Fibroblast of skin of scalp (primary cell): ENCODE results near the gene C2CD3.
"Not testable (repeated sequence)": the region's sequence is repeated elsewhere in the genome, so short reads cannot be mapped to it uniquely, and the experiment has no call there.

ENCODE experiments used
- DNase-seq: peaks from one replicate; pipeline ENCODE4 v3.0.0-alpha.2; 2013

Gene C2CD3

DNA sequence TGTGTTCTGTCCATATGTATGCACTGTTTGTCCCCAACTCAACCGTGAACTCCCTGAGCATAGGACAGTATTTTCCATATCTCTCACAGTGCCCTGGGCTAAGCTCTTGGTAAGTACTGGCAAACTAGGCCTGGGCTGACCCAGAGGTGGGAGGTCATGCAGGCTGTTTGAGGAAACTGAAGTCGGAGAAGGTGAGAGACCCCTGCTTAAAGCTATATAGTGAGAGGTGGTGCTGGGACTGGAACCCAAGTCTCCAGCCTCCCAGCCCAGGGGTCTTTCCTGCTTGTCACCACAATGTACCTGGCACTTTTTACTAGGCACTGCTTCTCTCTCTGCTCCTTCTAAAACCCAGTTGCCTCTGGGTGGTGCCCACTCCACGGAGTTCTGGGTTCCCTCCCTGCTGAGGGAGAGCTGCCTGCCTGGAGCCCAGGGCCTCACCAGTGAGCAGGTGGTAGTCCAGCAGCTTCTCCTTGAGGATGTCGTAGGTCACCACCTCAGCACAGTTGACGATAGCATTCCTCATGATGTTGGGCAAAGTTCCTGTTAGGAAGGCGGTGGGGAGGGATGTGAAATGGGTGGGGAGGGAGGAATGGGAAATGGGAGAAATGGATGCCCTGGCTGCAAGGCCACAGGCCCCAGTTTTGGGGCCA is 166.6 kb downstream of the C2CD3 start:
- DNase-seq = no peak

DNA sequence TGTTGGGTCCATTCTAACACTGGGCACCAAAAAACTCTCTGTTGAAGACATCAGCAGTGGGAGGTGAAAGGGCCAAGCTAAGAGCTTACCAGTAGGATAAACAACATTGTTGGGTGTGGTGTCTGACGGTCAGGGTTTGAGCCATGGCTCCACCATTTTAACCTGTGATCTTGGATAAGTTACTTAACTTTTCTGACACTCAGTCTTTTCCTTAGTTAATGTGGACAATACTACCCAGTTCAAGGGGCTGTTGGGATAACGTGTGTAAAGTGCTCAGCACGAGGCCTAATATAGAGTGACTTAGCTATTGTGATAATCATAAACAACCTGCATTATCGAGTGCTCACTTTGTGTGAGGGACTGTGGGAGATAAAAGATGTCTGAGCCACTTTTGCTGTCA is 168.0 kb downstream of the C2CD3 start:
- DNase-seq = no peak

DNA sequence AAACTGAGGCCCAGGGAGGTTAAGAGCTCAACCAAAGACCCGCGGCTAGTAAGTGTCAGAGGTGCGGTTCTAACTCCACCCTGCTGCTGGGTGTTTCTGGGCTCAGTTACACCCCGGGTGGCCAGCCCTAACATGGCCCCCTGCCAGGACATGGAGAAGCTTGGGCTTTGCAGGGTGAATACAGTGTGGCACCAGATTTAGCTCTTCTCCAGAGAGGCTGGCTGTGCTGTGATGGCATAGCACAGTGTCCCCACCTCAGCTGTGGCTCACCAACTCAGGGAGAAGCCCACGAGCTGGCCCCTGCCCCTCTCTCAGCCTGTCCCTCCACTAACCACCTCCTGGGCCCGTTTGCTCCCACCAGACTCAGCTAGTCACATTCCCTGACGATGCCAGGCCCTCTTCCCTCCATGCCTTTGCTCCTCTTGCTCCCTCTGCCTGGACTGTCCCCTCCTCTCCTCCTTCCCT is 168.9 kb downstream of the C2CD3 start:
- no peak for DNase-seq

DNA sequence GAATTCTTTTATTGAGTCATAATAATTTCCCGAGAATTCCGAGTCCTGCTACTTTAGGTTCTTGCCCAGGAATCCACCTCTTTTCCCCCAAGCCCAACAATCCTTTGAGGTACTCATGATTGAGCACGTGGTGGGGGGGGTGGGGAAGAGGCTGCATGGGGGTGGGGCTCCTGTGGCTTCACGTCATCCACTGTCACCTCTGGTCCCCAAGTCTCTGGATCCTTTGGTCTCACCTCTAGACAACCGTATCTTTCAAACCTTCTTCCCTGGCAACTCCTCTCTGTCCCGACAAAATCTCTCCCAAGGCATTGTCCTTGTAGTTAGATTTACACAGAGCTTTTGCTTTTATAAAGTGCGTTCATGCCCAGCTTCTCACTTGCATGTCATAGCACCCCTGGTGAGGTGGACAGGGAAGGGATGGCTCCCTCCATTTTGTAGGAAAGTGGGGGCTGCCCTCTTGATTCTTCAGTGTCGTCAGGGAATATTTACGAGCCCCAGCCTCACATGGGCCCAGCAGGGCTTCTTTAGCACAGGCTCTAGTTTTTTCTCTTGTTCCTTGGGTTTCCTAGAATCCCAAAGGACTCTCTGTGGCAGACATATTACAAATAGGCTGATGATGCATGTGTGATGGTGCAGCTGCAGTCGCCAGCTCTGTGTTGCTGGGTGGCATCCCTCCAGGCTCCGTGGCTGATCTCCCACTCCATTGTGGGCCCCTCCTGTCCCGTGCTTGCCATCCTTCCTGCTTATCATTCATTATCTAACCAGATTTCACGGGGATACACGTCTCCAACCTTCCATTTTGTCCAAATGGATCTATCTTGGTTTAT is 170.3 kb downstream of the C2CD3 start:
- no peak for DNase-seq

DNA sequence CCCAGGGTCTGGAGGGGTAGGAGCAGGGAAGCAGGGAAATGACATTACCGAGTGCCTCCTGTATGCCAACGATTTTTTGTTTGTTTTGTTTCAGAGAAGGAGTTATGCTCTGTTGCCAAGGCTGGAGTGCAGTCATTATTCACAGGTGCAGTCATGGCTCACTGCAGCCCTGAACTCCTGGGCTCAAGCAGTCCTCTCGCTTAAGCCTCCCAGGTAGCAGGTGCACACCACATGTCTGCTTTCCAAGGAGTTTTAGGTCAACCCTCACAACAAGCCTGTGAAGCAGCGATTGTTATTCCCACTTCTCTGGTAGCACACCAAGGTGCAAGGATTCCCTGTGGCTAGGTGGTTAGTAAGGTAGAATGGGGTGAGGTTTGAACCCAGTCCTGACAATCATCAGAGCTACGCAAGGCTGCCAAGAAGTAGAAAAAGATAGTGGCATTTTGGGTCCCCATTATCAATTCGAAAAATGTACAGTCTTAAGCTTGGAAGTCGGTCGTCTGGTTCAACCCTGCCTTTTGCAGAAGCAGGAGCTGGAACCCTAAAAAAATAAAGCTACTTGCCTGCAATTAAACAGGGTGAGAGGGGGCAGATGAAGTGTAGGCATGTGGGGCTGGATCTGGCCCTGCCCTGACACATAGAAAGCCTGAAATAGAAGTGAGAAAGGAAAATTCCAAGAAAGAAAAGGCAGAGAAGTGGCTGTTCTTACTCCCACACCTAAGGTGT is 171.1 kb downstream of the C2CD3 start:
- no peak for DNase-seq

- DNase-seq = no peak
Measured at GRCh38 chr11:73998846-73999575, 171.8 kb downstream of the C2CD3 start.

- no peak for DNase-seq
Measured at GRCh38 chr11:73997120-73997770, 173.6 kb downstream of the C2CD3 start.

DNA sequence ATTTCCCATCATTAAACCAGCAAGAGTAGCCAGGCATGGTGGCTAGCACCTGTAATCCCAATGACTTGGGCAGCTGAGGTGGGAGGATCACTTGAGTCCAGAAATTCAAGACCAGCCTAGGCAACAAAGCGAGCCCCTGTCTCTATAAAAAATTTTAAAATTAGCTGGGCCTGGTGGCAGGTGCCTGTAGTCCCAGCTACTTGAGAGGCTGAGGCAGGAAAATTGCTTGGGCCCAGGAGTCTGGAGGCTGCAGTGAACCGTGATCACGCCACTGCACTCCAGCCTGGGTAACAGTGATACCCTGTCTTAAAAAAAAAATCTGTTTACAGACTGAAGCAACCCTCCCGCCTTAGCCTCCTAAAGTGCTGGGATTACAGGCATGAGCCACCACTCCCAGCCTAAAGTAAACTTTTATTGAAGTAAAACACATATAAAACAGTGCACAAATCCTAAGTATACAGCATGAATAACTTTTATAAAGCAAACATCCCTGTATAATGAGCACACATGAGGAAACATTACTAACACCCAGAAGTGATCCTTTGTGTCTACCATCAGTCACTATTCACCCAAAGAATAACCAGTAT is 174.5 kb downstream of the C2CD3 start:
- DNase-seq = no peak

GRCh38 chr11:73995731-73996130 is 175.1 kb downstream of the C2CD3 start:
- DNase-seq = no peak

DNA sequence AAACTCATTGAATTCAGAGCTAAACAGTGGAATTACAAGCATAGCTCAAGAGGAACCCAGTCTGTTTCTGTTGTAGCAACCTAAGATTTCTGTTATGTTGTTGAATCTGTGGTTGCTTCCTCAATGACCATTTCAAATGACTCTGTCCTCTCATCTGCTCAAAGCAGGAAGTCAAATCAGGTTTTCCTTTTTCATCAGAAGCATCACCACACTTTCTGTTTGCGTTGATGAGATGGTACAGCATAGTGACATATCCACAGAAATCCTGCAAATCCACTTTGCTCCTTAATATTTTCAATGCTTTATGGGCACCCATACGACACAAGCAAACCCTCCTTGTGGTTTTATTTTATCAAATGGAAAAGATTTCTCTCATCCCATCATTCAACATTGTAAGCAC is 175.6 kb downstream of the C2CD3 start:
- no peak for DNase-seq

- no peak for DNase-seq
Measured at GRCh38 chr11:73991471-73992006, 179.3 kb downstream of the C2CD3 start.

DNA sequence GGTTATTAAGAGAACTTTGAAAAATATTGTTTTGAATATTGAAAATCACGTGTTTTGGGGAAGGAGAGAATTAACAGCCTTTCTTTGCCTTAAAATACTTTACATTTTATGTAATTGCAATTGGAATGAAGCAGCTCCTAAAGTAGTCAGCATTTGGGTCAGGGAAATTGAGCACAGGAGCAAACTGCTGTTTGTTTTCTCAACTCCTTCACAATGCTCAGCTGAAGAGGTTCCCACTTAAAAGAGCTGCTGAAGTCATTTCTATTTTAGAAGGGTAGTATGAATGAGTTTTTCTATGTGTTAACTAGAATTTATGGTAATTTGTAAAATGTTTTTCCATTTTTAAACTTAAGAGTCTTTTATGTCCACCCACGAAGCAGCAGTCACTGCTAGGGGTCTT is 180.1 kb downstream of the C2CD3 start:
- DNase-seq = no peak

DNA sequence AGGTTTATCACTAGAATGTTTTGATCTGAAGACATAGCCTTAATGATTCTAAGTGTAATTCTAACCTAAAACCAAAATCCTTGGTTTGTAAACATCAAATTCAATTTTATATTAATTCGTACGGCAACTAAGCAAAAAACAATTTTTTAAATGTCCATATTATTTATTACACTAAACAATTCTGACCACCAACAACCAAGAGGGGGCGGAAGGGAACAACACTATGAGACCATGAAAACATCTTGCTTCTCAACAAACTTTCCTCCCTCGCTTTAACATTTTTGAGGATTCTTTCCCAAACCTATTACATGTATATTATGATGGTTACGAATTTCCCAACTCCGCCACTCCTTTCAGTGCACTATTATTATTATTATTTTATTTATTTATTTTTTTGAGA is 181.6 kb downstream of the C2CD3 start:
- DNase-seq = no peak

- DNase-seq = no peak
Measured at GRCh38 chr11:73988227-73988626, 182.6 kb downstream of the C2CD3 start.

DNA sequence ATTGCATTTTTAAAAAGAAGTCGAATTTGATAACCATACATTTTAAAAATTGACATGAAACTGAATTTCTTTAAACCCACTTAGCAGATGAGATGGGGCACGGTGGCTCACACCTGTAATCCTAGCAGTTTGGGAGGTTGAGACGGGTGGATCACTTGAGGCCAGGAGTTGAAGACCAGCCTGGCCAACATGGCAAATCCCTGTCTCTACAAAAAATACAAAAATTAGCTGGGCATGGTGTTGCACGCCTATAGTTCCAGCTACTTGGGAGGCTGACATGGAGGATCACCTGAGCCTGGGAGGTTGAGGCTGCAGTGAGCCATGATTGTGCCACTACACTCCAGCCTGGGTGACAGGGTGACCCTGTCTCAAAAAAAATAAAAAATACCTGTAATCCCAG is 185.1 kb downstream of the C2CD3 start:
- DNase-seq = not testable (repeated sequence)

- no peak for DNase-seq
Measured at GRCh38 chr11:73983741-73984538, 186.9 kb downstream of the C2CD3 start.

GRCh38 chr11:73982990-73983740 is 187.6 kb downstream of the C2CD3 start:
- peak; percentile 82 for DNase-seq

GRCh38 chr11:73982595-73982989 is 188.2 kb downstream of the C2CD3 start, which contains the start of gene UCP2:
TSS of gene UCP2 (minus strand) at chr11:73982843. CDS start at chr11:73978378, 4,465 bp downstream.
- DNase-seq = peak; percentile 70

- DNase-seq = no peak
Measured at GRCh38 chr11:73981051-73981805, 189.6 kb downstream of the C2CD3 start.
